GM12873 (cell line): ENCODE results near the gene UGT2B11.

Source experiments
- TF ChIP-seq, protein P1 (sequence below): IDR thresholded peaks from 2 replicates; pipeline ENCODE4 v1.5.1; 2012; ENCODE audit warnings: low read depth, mild to moderate bottlenecking, moderate library complexity, low read length, control low read depth; ENCODE audit not compliant: insufficient read depth; ENCODE audit errors: missing control alignments

The UGT2B11 gene

DNA sequence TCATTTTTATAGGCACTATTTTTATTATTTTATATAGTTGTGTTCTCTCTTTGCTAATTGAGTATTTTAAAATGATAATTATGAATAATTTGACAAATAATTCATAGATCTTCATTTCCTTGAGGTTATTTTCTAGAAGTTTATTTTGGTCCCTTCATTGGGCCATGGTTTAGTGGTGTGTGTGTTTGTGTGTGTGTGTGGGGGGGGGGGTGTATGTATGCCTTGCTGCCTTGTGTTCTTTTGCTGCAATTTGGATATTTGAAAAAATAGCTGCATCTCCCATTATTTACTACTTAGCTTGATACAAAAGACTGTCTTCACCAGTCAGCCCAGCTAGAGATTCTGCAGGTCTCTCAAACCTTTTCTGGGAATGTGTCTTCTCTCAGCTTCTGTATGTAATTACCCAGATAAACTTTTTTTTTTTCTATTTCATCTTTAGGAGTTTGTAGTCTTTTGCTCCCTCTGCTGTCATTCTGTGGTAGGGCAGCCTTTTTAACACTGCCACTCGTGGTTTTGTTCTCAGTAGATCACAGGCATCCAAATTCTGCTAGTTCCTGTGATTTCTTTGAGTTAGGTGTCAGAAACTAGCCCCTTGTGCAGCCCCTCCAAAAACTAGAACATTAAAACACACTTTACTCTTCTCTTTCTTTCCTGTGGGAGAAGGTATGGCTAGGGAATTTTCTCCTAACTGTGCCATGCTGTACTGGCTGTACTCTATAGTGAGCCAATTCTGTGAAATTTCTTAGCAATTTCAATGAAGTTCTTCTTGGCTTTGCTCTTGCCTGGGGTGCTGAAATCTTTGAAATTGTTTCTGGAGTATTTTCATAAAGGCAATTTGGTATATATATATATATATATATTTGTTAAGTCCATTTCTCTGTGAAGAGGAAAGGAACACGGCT, 44.1 kb downstream of the UGT2B11 start:
- TF ChIP-seq, protein P1, sequence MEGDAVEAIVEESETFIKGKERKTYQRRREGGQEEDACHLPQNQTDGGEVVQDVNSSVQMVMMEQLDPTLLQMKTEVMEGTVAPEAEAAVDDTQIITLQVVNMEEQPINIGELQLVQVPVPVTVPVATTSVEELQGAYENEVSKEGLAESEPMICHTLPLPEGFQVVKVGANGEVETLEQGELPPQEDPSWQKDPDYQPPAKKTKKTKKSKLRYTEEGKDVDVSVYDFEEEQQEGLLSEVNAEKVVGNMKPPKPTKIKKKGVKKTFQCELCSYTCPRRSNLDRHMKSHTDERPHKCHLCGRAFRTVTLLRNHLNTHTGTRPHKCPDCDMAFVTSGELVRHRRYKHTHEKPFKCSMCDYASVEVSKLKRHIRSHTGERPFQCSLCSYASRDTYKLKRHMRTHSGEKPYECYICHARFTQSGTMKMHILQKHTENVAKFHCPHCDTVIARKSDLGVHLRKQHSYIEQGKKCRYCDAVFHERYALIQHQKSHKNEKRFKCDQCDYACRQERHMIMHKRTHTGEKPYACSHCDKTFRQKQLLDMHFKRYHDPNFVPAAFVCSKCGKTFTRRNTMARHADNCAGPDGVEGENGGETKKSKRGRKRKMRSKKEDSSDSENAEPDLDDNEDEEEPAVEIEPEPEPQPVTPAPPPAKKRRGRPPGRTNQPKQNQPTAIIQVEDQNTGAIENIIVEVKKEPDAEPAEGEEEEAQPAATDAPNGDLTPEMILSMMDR = peak; percentile 34

DNA sequence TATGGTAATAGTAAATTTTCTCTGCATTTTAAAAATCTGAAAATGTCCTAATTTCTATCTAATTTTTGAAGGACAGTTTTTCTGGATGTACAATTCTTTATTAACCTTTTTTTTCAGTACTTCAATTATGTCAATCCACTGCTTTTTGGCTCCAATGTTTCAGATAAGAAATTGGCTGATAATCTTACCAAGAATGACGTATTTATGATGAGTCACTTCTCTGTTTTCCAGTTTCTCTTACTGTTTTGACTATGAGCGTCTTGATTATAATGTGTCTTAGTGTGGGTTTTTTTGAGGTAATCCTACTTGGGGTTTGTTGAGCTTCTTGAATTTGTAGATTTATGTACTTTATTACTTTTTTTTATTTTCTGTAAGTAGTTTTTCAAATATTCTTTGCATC, 47.2 kb downstream of the UGT2B11 start:
- TF ChIP-seq, protein P1 = no peak

DNA sequence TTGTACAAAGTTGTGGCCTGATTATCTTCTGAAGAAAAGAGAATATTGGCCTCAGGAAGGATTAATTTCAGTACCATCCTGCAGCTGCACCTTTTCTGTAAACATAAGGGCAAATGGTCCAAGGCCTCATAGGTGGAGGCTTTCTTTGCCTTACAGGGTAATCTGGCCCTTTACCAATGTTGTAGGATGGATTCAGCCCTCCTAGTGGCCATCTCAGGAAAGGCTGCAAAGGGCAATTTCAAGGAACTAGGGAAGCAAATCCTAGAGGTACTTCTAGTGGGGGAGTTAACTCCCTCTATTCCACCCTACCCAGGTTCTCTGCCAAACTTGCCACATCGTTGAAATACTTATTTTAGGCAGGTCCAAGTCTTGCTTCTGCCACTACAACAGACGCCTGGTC, 57.6 kb downstream of the UGT2B11 start:
- TF ChIP-seq, protein P1 = peak; percentile 34

DNA sequence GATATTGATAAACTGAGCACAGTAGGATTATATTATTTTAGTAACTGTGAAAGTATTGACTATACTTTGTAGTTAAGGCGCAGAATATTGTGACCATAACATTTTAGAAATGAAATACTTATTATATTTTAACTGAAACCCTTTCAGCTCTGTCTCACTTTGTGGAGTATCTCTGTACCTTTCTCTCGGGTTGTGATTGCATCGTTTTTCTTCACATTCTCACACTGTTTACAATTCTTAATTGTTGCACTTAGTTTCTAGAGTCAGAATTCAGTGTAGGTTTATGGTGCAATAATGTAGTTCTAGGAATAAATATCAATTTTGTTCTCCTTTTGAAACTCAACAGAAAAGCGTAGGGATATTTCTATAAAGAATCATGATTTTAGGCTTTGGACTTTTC, 60.5 kb downstream of the UGT2B11 start:
- TF ChIP-seq, protein P1 = no peak
